ENCODE results near the gene EHD4.

EHD4 gene

GRCh38 chr15:41955100-41955499 is 17.3 kb downstream of the EHD4 start:
- DNase-seq = no peak

GRCh38 chr15:41954036-41954435 is 18.3 kb downstream of the EHD4 start:
- DNase-seq = no peak

GRCh38 chr15:41952013-41952563 is 20.3 kb downstream of the EHD4 start:
- DNase-seq = no peak

DNA sequence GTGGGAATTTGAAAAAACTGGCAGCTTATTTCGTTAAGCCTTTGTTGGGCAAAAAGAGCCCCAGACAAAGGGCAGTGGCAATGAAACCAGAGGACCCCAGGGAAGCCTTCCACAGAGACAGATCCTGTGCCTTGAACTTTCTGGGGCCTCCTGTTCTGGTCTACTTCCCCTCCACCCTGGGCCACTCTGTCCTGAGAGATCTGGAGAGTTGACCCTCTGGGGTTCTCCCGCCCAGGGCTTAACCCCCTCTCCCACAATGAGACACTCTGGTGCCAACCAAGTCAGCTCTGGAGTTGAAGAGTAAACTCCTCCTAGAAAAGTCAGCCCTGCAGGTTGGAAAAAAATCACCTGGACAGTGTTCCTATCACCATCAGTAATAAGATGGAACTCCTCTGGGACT is 20.8 kb downstream of the EHD4 start:
- no peak for DNase-seq

GRCh38 chr15:41950489-41950888 is 21.9 kb downstream of the EHD4 start:
- no peak for DNase-seq

- no peak for DNase-seq
Observed at GRCh38 chr15:41950127-41950483, 22.3 kb downstream of the EHD4 start.

DNA sequence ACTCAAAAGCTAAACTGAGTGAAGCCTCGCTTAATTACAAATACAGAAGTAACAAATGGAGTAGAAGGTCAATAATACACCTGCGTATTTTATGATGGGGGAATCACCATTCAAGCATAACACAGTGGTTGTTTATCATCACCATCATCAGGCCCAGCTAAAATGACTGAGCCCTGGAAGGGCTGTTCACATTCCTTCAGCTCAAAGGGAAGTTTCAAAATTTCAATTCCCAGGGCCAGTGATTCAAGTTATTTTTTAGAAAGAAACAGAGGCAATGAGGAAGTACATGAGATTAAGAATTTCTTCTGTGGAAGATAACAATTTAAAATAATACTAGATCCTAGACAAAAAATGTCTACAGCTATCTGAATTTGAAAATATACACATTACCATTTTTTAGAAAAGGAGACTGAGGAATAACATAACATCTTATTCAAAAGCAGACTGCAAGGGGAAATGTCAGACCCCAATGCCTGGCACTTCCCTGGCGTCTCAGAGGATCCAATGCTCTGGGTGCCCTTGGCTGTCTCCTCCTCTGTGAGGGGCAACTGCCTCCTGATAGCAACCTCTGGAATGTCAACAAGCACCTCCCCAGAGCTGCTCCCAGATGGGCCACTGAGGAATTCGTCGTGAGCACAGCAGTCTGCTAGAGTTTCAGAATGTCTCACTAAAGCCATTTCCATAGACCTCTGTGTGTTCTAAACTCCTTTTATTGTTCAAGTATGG is 22.8 kb downstream of the EHD4 start:
- DNase-seq = no peak

DNA sequence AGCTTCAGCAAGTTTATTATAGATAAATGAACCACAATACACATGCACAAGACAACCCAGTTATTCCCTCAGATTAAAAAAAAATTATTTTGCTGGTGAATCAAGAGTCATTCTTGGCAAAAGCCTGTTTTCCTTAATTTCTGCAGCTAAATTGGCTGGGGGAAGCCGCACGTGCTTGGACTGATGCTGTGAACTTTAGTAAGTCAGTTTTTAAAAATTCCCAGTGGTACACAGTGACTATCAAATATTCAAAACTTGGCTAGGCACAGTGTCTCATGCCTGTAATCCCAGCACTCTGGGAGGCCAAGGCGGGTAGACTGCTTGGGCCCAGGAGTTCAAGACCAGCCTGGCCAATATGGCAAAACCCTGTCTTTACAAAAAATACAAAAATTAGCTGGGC is 23.9 kb downstream of the EHD4 start:
- no peak for DNase-seq

DNA sequence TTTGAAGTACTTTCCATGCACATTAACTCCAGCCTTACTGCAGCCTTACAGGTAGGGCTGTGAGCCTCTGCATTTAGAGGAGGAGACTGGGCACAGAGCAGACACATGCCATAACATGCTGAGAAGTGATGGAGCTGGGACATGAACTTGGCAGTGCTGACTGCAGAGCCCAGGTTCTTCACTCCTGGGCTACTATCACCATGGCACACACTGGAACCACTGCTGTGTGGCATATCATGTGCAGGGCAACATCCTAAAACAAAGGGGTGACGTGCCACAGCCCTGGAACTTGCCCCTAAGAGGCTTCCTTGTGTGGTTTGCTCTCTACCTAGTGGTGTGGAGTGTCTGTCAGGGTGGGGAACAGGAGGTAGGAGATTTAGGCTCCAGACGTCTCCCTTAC is 25.4 kb downstream of the EHD4 start:
- DNase-seq = no peak

- no peak for DNase-seq
Observed at GRCh38 chr15:41945731-41946130, 26.6 kb downstream of the EHD4 start.

DNA sequence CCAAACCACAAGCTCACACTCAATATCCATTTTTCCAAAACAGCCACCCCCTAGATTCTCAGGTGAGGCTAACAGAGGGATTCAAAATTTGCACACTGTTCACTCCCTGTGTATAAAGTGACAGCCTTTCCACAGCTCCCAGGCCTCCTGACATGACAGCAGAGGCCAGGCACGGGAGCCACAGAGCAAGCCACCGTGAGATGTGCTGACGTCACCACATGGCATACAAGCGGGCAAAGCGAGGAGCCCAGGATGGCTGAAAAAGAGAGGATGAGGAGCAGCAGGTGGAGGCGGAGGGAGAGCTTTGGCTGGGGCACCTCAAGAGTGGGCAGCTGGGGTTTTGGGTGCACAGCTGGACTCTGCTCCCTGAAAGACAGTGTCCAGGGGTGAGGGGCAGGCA is 27.1 kb downstream of the EHD4 start:
- DNase-seq = no peak

DNA sequence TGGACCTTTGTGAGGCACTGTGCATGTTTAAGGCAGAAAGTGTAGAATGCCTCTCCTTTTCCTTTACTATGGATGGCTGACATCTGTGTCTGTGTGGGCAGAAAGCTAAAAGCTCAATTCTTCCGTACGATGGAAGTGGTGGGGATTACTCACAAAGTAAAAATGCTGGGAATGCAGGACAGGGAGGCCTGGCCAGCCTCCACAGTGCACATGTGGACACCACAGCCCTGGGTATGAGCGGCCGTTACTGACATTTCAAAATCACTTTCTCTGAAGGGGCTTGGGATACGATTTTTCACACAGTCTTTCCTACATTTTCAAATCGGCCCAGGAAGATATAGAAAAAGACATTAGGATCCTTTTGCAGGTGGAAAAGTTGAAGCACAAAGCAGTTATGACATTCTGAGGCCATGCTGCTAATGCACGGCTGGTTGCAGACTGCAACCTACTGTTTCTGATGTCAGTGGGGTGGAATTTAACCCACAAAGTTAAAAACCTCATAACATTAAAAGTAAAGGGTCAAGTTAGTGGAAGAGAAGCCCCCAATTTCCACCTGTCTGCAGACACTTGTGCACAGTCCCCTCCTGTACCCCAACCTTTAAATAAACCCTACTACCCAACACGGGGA is 27.9 kb downstream of the EHD4 start:
- DNase-seq = no peak

DNA sequence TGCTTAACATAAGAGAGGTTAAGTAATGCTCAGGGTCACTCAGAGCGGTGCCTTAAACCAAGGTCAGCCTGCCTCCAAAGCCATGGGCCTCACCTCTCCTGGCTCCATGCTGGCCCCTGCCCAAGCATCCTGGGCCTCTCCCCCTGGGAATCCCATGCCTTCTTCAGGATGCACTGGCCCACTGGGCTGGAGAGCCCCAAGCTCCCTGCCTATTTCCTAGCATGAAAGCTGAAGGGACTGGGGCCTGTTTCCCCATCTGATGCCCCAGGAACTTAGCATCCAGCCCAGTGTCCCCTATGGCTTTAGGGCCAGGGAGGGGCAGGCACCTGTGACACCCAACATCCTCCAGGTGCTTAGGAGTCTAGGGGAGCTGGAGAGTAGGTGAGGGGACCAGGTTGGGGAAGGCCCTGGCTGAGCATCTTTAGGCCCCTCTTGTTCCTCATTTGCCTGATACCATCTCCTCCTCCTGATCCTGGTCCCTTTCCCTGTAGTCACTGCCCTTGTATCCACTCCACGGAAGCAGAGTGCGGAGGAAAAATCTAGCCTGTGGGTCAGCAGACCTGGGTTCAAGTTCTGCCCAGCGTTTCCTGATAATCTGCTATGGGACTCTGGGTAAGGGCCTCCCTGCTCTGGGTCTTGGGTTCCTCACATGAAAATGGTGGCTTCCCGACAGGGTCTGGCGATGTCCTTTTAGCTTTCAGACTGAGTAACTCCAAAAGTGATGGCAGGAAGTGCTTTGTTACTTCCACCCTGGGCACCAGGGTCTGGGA is 28.6 kb downstream of the EHD4 start:
- DNase-seq = no peak

DNA sequence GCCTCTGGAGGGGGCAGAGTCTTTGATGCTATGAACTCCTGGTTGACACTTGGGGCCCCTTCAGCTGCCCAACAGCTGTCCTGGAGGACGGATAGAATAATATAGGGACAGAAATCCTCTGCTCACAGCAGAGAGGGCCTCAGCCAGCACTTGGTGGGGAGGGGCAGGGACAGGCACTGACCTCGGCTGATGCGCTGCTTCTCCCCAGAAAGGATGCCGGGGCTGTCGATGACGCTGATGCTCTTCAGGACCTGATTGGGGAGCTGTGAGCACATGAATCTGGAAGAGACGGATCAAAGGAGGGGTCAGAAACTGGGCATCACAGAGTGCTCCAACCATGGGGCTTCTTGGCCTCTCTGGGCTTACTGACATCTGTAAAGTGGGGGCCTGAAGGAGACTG is 29.5 kb downstream of the EHD4 start:
- DNase-seq = no peak

- DNase-seq = no peak
Observed at GRCh38 chr15:41941644-41942415, 30.5 kb downstream of the EHD4 start.

DNA sequence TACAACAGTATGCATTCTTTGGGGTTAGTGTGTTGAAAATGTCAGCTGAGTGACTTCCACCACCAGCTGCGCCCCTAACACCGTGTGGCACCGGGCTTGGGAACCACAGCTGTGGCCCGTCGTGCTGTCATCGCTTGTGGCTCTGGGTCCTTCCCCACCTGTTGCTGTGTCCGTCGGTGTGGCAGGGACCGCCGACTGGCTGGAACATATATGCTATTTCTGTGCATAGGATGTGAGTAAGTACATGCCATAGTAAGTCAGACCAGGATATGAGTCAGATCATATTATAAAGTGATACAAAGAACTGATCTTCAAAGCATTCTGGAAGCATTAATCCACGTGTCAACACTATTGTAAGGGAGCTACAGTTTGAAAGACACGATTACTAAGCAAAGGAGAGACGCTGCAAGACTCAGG is 31.9 kb downstream of the EHD4 start:
- peak; percentile 44 for DNase-seq

- no peak for DNase-seq
Observed at GRCh38 chr15:41939986-41940385, 32.4 kb downstream of the EHD4 start.

DNA sequence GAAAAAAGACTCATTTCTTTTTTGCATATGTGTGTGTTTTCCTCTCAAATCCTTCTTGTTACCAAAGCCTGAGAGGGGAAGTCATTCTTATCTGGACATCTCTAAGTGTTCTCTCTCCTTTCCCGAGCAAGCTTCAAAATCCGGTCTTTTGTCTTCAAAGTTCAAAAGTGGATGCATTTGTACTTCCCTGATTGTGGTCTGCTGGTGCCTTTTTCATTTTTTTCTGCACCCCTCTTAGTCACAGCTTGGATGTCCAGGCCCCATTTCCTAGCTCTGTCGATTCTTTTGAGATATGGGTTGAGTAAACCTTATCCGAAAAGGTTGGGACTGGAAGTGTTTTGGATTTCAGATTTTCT is 34.8 kb downstream of the EHD4 start:
- no peak for DNase-seq

DNA sequence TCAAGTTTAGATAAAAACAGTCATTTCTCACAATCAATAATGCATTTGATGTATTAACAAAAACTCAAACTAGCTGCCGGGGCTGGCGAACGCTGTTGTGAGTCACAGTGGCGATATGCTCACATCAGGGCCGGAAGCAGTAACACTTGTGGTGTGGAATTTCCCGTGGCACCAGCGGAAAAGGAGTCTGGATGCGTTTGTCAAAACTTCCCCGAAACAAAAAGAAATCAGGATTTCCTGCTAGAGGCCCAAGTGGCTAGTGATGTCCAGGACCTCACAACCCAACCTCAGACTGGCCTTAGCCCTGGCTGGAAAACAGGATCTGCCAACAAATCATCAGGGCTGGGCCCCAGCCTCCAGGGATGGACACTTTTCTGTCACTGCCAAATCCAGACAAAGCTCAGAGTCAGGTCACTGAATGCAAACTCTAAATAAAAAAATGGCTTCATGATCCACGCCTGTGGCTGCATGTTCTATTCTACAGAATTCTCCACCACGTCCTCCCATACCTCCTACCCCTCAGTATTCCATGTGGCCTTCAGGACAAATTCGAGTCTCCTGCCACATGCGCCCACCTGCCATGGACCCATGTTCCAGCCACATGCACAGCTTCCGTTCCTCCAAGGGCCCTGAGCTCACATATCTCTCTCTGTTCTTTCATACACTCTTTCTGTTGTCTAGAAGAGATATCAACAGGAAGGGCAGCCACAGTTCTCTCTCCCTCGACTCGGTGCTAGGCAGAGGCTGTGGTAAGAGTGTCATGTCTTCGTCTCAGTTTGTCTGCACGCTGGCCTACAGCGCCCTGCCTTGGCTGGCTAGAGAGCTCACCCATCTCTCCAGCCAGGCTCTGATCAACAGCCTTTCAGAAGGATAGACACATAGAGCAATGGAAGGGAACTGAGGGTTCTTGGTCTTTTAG is 35.4 kb downstream of the EHD4 start:
- DNase-seq = peak; percentile 76

- no peak for DNase-seq
Observed at GRCh38 chr15:41936155-41936554, 36.2 kb downstream of the EHD4 start.

GRCh38 chr15:41935566-41936020 is 36.8 kb downstream of the EHD4 start:
- no peak for DNase-seq

DNA sequence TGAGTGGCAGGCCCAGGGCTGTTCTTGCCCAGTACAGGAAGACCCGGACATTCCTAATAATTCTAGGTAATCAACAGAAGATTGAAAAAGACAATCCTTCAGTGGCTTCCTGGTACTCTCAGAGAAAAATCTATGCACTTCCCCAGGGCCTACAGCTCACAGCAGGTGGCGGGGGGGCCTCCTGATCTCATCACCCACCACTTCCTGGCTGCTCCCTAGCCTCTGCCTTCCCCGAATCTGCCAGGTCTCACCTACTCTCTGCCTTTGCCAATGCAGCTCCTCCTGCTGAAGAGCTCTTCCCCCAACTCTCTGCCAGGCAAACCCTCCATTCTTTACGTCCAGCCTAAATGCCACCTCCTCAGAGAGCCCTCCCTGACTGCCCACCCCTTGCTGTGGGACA is 37.5 kb downstream of the EHD4 start:
- DNase-seq = peak; percentile 68
